Astrocyte (in vitro differentiated cells and primary cell): ENCODE data around the gene SRP72.

Experiments used
- CTCF ChIP-seq: IDR thresholded peaks from 2 replicates; pipeline ENCODE4 v1.5.1; 2011; ENCODE audit warnings: low read depth, mild to moderate bottlenecking, inconsistent platforms, low read length, moderate library complexity; ENCODE audit not compliant: insufficient read depth
- EZH2 ChIP-seq: IDR thresholded peaks from 2 replicates; pipeline ENCODE4 v1.6.1; 2012; ENCODE audit warnings: mild to moderate bottlenecking, low read length, inconsistent platforms; ENCODE audit not compliant: insufficient read depth

- TF ChIP-seq CTCF (no peak), EZH2 (no peak)
These were observed 22.7 kb upstream of the SRP72 start for GRCh38 chr4:56444719-56445118.
